Non-pigmented ciliary epithelial cell (primary cell): ENCODE results near the gene CDYL2.
"Not testable (repeated sequence)": the region's sequence is repeated elsewhere in the genome, so short reads cannot be mapped to it uniquely, and the experiment has no call there.

Source experiments
- DNase-seq: peaks from one replicate; pipeline ENCODE4 v3.0.0-alpha.2; 2010; ENCODE audit warnings: low read depth

CDYL2 gene

DNA sequence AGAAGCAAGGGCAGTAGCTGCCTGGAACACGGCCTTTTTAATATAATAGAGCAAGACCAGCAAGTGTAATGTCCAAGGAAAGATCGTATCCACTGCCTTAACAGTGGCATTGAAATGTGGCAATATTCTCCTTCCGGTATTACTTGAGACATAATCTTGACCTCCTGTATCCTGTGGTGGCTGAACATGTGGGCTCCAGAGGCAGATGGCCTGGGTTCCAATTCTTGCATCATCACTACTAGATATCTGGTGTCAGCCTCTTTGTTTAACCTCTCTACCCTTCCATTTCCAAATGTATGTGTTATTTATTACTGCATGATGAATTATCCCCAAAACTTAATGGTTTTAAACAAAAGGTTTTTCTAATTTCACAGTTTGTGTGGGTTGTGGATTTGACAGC lies 3.5 kb upstream of the CDYL2 start:
- no peak for DNase-seq

DNA sequence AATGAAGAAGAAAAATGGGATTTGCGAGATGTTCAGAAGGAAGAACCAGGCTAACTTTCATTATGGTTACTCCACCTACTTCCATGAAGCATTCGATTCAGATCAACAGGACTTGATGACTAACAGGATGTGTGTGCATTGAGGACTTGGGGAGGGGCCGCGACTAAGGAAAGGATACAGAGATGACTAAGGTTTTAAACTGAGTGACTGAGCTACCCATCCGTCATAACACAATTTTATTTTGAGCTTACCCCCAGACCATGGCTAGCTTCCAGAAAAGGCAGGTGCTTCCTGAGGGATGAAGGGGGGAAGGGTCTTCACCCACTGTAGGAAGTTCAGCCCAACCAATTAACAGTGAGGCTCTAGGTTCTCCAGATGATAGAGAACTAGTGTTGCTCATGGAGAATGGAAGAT lies 2.5 kb upstream of the CDYL2 start:
- peak; percentile 60 for DNase-seq

DNA sequence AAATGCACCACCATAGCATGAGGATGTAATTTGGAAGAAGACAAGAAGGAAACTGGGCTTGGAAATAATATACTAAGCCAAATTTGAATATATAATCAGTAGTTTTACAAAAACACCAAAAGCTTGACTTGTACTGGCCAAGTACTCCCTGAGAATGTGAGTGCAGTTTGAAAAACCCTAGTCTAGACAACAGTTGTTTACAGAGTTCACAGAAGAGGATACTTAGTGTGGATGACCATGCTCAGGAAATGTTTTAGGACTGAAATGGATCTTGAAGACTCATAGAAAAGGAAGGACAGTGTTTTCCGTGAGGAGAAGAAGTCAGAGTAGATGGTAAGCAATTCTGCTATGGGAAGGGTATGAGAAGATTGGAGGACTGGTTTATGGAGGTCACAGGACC lies 1.9 kb upstream of the CDYL2 start:
- no peak for DNase-seq

DNA sequence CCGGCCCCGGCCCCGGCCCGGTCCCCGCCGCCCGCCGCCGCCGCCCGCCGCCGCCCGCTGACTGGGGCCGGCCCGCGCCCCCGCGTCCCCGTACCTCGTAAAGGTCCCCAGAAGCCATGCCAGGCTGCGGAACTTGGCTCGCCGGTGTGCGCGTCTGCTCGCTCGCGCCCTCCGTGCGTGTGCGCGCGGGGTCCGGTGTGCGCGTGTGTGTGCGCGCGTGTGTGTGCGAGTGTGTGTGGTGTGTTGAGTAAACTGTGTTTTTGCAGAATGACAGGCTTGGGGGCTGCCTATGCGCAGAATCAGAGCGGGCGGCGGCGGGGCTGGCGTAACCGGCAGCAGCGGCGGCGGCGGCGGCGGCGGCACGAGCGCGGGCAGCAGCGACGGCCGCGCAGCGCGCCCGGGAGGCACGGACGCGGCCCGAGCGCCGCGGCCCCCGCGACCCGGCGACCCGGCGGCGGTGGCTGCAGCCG lies 307 bp downstream of the CDYL2 start:
- DNase-seq, result no peak

DNA sequence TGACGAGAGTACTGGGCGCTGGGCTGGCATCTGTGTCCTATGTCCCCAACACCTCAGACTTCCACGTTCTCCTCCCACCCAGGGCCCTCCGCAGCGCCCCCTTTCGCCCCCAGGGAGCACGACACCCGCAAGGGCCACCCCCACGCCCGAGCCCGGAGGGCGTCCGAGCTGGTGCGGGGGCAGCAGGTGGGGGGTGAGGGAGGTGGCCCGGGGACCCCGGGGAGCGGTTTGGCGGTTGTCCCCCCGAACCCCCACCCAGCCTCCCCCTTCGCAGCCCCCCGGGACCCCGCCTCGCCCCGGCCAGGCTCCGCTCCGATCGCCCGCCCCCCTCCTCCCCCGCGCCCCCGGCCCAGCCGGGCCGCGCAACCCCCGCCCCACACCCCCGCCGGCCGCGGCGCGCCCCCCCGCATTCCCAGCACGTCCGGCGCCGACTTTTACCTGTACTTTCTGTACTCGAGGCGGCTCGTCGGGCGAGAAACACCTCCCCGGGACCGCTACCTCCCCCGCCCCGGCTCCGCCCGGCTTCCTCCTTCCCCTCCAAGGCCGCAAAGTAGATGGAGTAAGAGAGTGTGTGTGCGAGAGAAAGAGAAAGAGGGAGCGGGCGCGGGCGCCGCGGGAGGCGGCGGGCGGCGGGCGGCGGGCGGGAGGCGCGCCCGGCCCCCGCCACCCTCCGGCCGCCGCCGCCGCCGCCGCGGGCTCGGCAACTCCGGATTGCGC lies 901 bp downstream of the CDYL2 start:
- DNase-seq, result no peak

DNA sequence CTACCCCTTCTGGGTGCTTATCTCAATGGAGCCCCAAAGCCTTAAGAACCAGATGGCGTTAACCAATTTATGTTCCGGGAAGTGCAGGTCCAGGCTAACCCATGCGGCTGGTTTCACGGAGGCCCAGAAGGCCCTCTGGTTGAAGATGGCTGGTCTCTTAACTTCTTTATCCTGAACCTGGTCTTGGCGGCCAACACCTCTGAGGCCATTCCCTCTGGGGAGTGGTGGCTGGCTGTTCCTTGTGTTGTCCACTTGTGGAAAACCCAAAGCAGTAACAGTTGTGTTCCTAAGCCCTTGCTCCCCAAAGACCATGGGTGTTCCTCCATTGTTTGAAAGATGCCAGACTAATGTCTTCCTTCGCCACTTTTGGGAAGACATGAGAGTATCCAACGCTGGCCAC lies 1.5 kb downstream of the CDYL2 start:
- no peak for DNase-seq

DNA sequence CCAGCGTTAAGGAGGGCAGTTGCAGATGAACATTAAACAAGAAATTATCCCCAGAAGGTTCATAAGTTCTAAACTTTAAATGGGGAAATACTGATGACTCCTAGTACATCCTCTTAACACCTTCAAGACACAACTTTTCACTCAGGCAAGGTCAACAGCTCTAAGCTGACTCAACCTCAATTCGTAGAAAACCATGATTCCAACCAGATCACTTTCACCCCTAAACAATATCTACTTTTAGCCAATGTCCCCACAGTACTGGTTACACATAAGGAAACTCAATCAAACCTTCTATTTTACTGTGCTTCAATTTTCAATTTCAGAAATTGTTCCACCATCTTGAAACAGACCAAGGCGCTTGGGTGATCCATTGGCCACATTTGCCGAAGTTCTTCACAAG lies 2.3 kb downstream of the CDYL2 start:
- DNase-seq, result no peak

DNA sequence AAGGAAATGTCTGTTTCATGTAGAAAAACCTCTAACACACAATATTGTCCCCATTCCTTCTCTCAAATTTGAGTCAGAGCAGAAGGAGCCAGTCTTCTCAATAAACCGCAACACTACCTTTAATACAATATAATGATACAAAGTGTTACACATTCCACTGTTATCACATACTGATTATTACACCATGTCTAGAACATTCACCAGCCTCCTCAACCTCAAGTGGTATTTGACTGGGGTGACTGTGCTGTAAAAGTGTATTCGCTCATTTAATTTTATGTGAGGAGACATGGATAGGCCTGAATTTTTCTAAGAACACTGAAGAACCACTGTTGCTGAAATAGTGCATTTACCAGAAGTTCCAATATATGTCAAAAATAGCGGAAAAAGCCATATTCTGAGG lies 10.3 kb downstream of the CDYL2 start:
- peak; percentile 17 for DNase-seq

DNA sequence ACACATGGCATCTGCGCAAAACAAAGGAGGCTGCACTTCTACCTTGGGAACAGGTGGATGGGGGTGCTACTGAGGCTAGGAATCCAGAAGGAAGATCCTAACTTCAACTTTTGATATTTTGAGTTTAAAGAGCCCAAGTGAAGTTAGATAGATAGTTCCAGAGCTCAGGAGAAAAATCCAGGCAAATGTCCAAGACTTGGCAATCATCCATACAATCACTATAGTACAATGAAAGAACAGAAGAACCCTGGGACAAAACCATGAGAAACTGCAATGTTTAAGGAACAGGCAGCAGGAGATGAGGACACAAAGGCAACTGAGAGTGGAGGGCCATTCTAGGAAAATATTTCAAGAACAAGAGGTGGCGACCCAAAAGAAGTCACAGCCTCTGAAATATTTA lies 12.4 kb downstream of the CDYL2 start:
- DNase-seq, result no peak

DNA sequence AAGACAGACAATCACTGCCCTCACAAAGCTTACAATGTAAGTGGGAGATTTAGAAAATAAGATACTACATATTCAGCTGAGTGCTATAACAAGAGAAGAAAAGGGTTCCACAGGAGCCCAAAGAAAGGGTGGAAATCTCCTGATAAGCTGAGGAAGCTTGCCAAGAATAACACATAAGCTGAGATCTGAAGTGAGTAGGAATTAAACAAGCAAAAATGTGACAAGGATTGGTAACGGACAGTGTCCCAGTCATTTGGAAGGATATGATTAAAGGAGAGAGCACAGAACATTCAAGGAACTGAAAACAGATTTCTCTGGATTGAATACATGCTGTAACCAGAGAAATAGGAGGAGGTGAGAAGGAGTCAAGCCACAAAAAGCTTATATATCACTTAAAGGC lies 13.0 kb downstream of the CDYL2 start:
- no peak for DNase-seq

DNA sequence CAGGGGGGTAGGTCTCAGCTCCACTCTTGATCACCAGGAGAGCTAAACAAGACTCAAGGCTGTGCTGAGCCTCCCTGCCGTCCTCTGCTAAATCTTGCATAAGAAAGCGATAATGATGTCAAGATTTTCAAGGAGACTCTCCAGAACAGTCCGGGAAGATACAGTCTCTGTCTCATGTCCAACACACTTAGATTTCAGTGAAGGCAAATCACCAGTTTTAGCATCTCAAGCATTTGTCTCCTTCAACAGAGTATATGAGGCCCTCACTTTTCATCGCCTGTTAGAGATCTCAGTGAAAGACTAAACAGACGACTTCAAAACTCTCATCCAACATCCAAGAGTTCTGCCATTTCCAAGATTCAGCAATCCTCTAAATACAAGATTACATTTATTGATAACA lies 13.6 kb downstream of the CDYL2 start:
- no peak for DNase-seq

DNA sequence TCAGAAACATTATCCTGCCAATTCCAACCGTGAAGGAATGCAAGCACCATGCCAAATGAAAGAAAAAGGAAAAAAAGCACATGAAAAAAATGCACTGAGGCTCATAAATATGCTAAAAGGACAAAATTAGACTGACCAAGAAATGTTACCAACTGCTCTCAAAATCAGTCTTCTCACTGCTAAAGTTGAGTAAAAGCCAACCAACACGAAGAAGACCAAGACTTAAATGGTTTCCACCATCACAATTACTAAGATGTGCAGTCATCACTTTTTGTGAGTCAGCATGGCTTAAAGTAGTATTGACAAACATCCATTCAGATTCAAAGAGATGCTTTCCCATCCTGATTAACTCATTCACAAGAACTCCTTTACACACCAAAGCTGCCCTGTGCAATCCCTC lies 16.4 kb downstream of the CDYL2 start:
- no peak for DNase-seq

DNA sequence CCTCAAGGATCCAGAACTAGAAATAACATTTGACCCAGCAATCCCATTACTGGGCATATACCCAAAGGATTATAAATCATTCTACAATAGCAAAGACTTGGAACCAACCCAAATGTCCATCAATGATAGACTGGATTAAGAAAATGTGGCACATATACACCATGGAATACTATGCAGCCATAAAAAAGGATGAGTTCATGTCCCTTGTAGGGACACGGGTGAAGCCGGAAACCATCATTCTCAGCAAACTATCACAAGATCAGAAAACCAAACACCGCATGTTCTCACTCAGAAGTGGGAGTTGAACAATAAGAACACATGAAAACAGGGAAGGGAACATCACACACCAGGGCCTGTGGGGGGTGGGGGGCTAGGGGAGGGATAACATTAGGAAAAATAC lies 17.8 kb downstream of the CDYL2 start:
- DNase-seq, result not testable (repeated sequence)

DNA sequence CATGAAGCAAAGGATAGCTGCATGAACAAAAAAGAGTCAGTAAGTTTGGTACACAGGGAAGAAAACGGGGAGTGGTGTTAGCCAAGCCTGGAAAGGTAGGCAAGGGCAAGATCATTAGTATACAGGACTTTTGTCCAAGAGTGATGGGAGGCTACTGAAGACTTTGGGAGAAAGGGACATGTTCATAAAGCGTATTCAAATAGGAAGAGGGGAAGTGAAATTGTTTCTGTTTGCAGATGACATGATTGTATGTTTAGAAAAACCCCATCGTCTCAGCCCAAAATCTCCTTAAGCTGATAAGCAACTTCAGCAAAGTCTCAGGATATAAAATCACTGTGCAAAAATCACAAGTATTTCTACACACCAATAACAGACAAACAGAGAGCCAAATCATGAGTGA lies 19.4 kb downstream of the CDYL2 start:
- DNase-seq, result no peak

DNA sequence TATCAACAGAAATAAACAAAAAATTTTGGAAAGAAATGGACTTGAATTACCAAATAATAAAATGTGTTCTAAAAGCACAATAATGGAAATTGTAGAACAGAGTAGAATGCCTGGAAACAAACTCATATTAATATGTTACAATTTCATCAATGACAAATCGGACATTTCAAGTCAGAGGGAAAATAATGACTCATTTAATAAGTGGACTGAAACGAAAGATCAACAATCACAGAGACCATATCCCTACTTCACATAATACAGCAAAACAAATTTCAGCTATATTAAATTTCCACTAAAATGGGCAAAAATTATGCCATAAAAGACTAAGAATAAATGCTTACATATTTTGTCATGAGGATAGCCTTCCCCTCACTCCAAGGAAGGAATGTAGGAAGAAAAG lies 25.7 kb downstream of the CDYL2 start:
- DNase-seq, result no peak

DNA sequence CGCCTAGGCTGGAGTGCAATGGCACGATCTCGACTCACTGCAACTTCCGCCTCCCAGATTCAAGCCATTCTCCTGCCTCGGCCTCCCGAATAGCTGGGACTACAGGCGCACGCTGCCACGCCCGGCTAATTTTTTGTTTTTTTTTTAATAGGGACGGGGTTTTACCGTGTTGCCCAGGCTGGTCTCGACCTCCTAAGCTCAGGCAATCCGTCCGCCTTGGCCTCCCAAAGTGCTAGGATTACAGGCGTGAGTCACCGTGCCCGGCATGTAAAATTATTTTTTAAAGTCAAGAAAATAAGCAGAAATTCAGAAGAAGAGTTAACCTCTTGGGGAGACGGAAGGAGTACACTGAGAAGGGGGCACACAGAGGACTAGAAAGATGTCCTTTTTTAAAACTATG lies 27.5 kb downstream of the CDYL2 start:
- no peak for DNase-seq

DNA sequence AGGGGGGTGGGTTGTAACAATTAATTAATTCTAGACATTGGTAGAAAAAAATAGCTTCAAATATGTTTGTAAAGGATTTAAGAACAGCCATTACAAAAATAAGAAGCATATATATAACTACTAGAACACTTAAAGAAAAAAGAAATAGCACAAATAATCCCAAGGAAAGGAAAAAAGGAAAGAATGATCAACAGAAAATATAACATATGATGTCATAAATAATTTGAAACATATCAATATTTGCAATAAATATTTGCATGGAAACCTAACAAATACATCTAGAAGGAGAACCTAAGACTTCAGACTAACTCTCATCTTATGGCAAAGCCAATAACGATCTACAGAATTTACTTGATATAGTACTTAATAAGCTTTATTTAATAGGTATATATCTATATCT lies 28.9 kb downstream of the CDYL2 start:
- no peak for DNase-seq

DNA sequence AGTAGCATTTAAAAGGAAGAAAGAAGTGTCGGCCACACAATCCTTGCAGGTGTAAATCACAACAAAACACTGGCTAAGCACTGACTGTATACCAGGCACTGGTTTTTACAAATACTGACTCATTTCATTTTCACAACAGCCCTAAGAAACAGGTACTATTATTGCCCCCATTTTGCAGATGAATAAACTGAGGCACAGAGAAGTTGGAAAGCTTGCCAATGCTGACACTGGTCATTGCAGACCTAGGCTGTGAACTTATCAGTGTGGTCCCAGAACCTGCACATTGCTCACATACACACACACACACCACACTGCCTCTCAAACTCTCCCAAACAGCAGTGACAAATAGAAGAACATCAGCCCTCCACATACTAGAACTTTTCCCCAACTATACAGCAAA lies 37.6 kb downstream of the CDYL2 start:
- no peak for DNase-seq

DNA sequence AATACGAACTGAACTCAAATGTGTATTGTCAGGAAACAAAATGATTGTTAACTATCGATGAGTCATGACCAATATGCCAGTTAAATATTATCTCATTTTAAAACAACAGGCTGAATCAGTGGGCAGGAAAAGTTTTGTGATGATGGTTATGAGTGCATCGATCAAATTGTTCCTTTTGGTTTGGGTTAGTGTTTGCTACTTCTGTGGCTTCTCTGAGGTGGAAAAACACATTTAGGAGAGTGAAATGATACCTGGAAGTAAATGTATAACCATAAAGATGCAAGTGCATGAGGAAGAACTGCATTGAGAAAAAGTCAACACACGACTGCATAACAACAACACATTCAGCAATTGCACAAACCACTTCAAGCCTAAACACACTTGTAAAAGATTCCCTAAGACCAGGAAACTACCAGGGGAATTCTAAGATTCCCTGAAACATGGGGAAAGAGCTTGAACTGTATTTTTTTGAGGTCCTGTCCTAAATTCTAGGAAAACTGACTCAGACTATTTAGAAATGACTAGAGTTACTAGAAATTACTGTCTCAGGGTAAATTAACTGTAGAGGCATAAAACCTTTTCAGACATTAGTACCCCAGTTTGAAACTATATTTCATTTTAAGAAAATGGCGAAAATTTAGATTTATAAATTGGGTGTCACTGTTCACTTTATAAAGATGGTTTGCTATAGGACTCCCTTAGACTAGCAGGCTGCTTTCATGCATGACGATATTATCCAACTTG lies 44.8 kb downstream of the CDYL2 start:
- DNase-seq, result no peak

DNA sequence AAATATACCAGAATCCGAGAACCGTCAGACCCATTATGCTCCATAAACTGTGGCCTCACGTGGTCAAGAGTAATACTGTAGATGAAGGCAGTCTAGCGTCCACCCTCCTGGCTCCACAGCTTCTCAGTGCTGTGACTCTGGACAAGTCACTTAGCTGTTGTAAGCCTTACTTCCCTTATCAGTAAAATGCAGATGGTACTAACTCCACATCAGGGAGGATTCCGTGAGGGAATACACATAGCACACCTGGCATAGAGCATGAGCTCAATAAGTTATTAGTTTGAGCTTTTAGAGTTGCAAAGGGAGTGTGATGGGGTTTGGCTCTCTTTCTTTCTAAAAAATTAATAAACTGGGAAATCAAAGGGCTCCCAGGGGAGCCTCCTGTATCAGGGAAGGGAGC lies 49.9 kb downstream of the CDYL2 start:
- no peak for DNase-seq

DNA sequence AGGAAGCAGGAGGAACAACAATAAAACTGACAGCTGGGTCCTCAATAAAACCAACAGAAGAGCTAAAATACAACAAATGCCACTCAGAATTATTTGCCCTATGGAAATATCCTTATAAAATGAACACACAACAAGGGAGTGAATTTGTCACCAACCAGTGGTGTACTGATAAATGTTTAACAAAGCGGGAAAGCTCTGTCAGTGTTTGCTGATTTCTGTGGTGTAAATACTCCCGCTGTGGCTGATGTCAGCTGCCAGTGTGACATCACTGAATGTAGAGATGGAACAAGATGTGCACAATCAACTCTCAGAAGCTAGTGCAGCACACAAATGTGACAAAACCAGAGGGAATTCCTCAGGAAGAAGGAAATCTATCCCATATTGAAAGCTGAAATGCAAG lies 51.9 kb downstream of the CDYL2 start:
- DNase-seq, result no peak

DNA sequence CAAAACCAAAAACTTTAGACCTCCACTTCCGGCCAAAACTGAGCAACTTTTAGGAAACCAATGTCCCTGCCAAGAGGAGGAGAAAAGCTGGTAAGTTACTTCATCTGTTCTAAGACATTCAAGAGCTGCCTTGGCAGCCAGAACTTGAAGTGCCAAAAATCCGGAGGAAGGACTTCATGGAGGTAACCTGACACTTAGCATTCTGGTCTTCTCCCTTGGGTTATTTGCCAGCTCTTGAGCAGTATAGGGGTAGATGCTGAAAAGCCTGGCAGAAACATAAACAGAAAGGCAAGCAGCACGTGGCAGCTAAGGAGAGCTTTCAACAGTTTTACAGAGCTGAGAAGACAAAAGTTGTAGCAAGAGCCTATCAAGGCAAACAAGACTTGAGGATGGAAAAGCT lies 53.2 kb downstream of the CDYL2 start:
- no peak for DNase-seq

DNA sequence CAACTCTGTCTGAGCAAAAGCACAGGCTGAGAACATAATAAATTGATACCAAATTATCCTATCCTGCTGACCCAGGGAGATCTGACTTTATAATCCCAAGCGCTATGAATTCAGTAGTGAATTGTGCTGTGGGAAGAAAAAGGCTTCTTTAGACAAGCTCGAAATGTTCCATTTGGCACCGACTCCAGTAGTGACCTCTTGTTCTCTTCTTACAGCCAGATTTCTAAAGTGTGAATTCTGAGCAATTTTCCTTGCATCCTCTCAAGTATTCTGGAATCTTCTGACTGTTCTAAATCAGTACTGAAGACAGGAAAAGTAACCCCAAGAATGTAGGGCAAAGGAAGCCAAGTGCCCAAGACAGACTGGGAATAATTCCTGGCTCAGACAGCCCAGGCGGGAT lies 58.2 kb downstream of the CDYL2 start:
- no peak for DNase-seq

DNA sequence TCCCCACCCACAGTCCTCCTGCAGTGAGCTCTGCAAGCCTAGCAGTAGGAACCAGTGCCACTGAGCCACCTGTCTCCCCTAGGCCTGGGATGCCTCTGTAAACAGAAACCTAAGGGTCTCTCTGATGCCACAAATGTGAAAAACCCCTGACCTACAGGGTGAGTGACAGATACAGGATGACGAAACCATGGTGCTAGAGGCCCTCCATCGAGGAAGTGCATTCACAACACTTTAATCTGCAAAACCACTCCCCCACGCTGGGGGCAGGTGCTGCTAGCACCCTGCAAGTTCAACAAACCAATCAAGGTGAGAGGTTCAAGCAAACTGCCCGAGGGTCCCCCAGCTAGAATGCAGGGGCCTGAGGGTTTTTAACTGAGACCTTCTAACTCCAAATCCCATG lies 59.5 kb downstream of the CDYL2 start:
- no peak for DNase-seq
